GM10248 (cell line): ENCODE measurements around the gene STK26.
"Not testable (repeated sequence)": the region's sequence is repeated elsewhere in the genome, so short reads cannot be mapped to it uniquely, and the experiment has no call there.

Experiments used
- CTCF ChIA-PET: fragments of 300-600 bp; sonication (Branson Sonifier 250); formaldehyde crosslinking; extraction: SDS; loops from one replicate; lab custom pipeline; 2021; ENCODE audit warnings: antibody characterized with exemption; lab: Yijun Ruan, JAX
- POLR2A ChIA-PET: fragments of 350-650 bp; sonication (Branson Sonifier 250); formaldehyde crosslinking; extraction: SDS; loops from one replicate; lab custom pipeline; 2020; ENCODE audit warnings: antibody characterized with exemption; lab: Yijun Ruan, JAX
- DNase-seq: peaks from one replicate; pipeline ENCODE4 v3.0.0; 2012; ENCODE audit errors: extremely low spot score
- TF ChIP-seq, protein P1 (sequence below): IDR thresholded peaks from 2 replicates; pipeline ENCODE4 v1.5.1; 2012; ENCODE audit warnings: mild to moderate bottlenecking, low read depth; ENCODE audit errors: extremely low read depth, missing control alignments, control extremely low read depth

STK26 gene

DNA sequence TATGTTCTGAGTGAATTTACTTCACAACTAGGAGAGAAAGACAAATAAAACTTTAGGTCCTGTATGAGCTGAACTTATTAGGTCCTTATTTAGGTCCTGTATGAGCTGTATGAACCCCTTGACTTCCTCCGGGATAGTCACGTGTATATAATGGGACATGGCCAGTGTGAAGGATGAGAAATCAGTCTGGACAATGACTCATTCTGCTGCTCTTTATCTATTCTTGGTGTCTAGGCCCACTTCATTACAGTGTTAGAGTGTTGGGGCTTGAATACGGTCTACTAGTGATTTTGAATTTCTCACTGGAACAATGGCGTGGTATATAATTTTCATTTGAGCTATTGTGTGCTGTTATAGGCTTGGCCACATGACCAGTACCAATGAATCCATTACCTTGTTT lies 21.9 kb downstream of the STK26 start:
- CTCF ChIA-PET = interaction anchor here (1.6 kb wide), 1 partner anchor 9 kb away, joined by 5 read pairs; no protein-coding TSS in a partner anchor
- TF ChIP-seq, protein P1, sequence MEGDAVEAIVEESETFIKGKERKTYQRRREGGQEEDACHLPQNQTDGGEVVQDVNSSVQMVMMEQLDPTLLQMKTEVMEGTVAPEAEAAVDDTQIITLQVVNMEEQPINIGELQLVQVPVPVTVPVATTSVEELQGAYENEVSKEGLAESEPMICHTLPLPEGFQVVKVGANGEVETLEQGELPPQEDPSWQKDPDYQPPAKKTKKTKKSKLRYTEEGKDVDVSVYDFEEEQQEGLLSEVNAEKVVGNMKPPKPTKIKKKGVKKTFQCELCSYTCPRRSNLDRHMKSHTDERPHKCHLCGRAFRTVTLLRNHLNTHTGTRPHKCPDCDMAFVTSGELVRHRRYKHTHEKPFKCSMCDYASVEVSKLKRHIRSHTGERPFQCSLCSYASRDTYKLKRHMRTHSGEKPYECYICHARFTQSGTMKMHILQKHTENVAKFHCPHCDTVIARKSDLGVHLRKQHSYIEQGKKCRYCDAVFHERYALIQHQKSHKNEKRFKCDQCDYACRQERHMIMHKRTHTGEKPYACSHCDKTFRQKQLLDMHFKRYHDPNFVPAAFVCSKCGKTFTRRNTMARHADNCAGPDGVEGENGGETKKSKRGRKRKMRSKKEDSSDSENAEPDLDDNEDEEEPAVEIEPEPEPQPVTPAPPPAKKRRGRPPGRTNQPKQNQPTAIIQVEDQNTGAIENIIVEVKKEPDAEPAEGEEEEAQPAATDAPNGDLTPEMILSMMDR = no peak
- DNase-seq = no peak
- POLR2A ChIA-PET = no interaction called here

DNA sequence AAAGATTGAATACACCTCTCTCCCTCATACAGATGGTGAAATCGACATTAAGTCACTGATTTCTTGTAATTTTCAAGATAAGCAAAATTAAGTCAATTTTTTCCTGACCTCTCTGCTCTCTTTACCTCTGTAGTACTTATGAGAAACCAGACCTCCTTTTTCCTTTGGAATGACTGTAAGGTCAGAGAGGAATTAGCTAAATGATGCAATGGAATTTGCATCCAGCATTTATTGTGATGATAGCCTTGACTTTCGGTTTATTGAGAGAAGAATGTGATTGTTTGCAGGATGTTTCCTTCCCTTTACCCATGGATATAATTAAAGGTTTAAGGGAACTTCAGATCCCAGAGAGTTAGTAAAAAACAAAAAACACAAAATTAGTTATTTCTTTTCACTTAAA lies 22.4 kb downstream of the STK26 start:
- TF ChIP-seq, protein P1 = no peak
- DNase-seq = no peak
- POLR2A ChIA-PET = no interaction called here
- CTCF ChIA-PET = interaction anchor here (1.0 to 1.6 kb wide), 3 partner anchors 9 to 174 kb away, joined by 3 to 5 read pairs (median 3); partner anchors contain the start of gene RAP2C

DNA sequence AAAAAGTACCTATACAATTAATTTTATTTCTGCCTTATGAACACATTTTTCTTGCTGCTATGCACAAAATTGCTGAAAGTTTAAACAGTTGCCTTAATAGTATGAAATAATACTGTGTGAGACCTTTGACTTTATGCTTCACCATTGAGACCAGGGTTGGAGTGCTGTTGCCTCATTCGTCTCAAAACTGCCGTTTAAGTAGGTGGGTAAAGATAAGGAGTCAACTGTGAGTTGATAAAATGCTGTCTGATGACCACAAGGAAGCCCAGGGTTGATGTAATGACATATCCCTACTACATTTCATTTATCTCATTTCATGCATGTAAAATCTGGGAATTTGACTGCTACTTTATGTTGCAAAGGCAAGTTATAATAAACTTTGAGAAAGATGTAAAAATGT lies 23.4 kb downstream of the STK26 start:
- TF ChIP-seq, protein P1 = no peak
- POLR2A ChIA-PET = no interaction called here
- CTCF ChIA-PET = interaction anchor here (1.0 to 1.2 kb wide), 3 partner anchors 46 to 205 kb away, joined by 3 read pairs; partner anchors contain the start of gene RAP2C
- DNase-seq = no peak

DNA sequence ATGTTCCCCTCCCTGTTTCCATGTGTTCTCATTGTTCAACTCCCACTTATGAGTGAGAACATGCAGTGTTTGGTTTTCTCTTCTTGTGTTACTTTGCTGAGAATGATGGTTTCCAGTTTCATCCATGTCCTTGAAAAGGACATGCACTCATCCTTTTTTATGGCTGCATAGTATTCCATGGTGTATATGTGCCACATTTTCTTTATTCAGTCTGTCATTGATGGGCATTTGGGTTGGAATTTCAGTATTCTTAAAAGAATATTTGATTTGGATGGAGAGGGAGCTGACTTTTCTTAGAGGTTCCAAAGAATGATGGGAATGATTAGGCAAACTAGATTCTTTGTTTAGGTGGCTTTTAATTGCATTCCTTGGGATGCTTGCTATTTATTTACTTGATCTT lies 28.7 kb downstream of the STK26 start:
- CTCF ChIA-PET, DNase-seq, POLR2A ChIA-PET: not testable (repeated sequence)

DNA sequence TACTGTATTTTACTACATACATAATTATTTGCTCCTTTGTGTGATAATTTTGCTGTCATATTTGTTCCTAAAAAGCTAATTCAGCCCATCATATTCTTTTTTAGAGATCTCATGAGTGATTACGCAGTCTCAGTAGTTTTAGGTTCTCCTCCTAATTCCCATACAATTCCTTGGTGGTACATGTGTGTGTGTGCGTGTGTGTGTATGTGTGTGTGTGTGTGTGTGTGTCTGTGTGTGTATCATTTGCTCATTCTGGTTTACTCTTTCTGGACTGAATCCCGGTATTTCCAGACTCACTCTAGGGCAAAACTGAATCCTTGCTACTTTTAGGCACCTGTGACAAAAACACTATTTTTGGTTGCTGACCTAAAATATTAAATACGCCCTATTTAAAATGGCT lies 34.9 kb downstream of the STK26 start:
- DNase-seq = no peak
- TF ChIP-seq, protein P1 = no peak
- CTCF ChIA-PET = interaction anchor here (0.8 kb wide), 1 partner anchor 36 kb away, joined by 3 read pairs; no protein-coding TSS in a partner anchor
- POLR2A ChIA-PET = no interaction called here

DNA sequence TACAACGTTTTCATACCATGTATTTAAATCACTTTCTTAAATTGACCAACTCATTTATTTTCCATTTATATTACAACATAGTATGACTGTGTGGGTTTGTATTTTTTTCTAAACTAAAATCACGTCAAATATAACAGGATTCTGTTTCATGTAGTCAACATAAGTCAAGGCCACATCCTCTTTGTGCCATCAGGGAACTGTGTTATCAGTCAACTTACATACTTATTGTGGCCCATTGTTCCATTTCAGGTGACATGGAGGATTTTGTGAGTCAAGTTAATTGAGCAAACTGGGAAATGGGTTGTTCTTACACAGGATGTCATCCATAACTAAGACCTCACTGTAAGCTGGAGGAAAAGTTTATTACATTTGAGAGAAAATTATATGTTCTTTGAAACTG lies 35.9 kb downstream of the STK26 start:
- ChIA-PET POLR2A (no interaction called here), CTCF (interaction anchor here (0.8 kb wide), 1 partner anchor 12 kb away, joined by 3 read pairs; no protein-coding TSS in a partner anchor)
- TF ChIP-seq, protein P1 = no peak
- DNase-seq = no peak

DNA sequence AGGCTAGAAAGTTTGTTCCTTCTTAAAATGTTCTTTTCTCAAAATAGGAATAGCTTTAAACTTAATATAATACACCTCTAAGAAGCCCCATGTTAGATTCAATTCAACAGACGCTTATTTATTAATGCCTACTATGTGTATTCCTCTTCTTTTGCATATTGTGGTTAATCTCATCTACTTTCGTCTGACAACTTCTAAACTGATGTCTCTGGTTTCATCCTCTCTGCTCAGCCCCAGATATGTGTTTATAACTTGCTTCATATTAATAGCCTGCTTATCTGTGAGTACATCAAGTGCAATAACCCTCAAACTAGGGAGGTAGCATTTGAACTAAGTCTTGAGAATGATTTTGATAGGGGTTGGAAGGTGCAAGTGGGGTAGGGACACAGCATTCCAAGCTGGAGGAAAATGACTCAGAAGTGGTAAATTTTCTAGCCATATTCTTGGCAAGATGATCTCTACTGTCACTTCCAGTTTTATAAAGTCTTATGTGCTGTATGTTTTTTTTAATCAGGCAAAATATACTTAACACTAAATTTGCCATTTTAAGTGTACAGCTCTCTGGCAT lies 37.0 kb downstream of the STK26 start:
- CTCF ChIA-PET = interaction anchor here (0.7 to 1.5 kb wide), 2 partner anchors 11 to 218 kb away, joined by 3 to 4 read pairs; no protein-coding TSS in a partner anchor
- POLR2A ChIA-PET = no interaction called here
- TF ChIP-seq, protein P1 = no peak
- DNase-seq = no peak
